Middle frontal gyrus (tissue), 1 donor: ENCODE data around the gene RYR1.
"Not testable (repeated sequence)": the region's sequence is repeated elsewhere in the genome, so short reads cannot be mapped to it uniquely, and the experiment has no call there.

ENCODE experiments used
- DNase-seq: peaks from one replicate; pipeline ENCODE4 v3.0.0-alpha.2; 2015; ENCODE audit warnings: low spot score; ENCODE audit errors: extremely low spot score

The RYR1 gene

GRCh38 chr19:38399537-38399936 is 34.0 kb upstream of the RYR1 start:
- DNase-seq = no peak

- no peak for DNase-seq
Observed at GRCh38 chr19:38400361-38400760, 33.1 kb upstream of the RYR1 start.

GRCh38 chr19:38401148-38401547 is 32.3 kb upstream of the RYR1 start:
- no peak for DNase-seq

- DNase-seq = no peak
Observed at GRCh38 chr19:38402623-38402966, 30.9 kb upstream of the RYR1 start.

GRCh38 chr19:38402967-38403674 is 30.4 kb upstream of the RYR1 start, which contains the start of gene FAM98C:
Gene FAM98C (plus strand): TSS chr19:38403093. CDS start chr19:38403154, 61 bp downstream.
- peak; percentile 94 for DNase-seq

- DNase-seq = no peak
Observed at GRCh38 chr19:38404858-38405257, 28.6 kb upstream of the RYR1 start.

- DNase-seq = no peak
Observed at GRCh38 chr19:38405276-38405675, 28.2 kb upstream of the RYR1 start.

GRCh38 chr19:38409631-38410133 is 23.8 kb upstream of the RYR1 start:
- DNase-seq = no peak

GRCh38 chr19:38410407-38410806 is 23.1 kb upstream of the RYR1 start:
- DNase-seq = not testable (repeated sequence)

GRCh38 chr19:38411041-38411712 is 22.3 kb upstream of the RYR1 start:
- no peak for DNase-seq

GRCh38 chr19:38411898-38412297 is 21.6 kb upstream of the RYR1 start:
- DNase-seq = not testable (repeated sequence)

- no peak for DNase-seq
Observed at GRCh38 chr19:38412491-38412890, 21.0 kb upstream of the RYR1 start.

GRCh38 chr19:38412961-38413360 is 20.5 kb upstream of the RYR1 start:
- no peak for DNase-seq

GRCh38 chr19:38413416-38413815 is 20.1 kb upstream of the RYR1 start:
- DNase-seq = no peak

- no peak for DNase-seq
Observed at GRCh38 chr19:38417146-38417543, 16.3 kb upstream of the RYR1 start.

GRCh38 chr19:38417544-38418506 is 15.7 kb upstream of the RYR1 start:
- DNase-seq = no peak

GRCh38 chr19:38420935-38421334 is 12.6 kb upstream of the RYR1 start:
- no peak for DNase-seq

GRCh38 chr19:38421856-38422255 is 11.6 kb upstream of the RYR1 start:
- no peak for DNase-seq

- no peak for DNase-seq
Observed at GRCh38 chr19:38422438-38422837, 11.1 kb upstream of the RYR1 start.

- DNase-seq = no peak
Observed at GRCh38 chr19:38424272-38424671, 9.2 kb upstream of the RYR1 start.

GRCh38 chr19:38425222-38425809 is 8.2 kb upstream of the RYR1 start:
- DNase-seq = no peak
